Activated T-cell treated with anti-CD3 and anti-CD28 coated beads, Interleukin-2, amount 50 U/mL, for 48 hours (primary cell): Measurements from ENCODE around the gene AFAP1.
A peak's percentile ranks its signal among the peaks of the same experiment; 100 is the strongest.

ENCODE experiments used
- DNase-seq, 2 experiments: peaks; one replicate each; pipeline ENCODE4 v3.0.0-alpha.2; 2020

AFAP1 gene

DNA sequence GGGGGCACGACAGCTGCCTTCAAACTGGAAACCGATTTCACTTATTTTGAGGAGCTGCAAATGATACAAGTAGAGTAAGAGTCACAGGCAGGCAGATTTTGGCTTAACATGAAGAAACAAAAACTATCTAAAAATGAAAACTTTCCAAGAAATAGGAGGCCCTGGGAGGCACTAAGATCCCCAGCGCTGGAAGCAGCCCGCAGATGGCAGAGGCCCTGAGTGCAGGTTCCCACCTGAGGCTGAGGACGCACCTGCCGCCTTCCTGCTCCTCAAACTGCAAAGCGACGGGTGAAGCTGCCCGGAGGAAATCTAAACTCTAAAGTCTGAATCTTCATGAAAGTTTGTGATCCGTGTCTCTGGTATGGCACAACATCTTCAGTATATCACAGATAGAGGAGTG lies 138.7 kb downstream of the AFAP1 start:
- no peak for DNase-seq

DNA sequence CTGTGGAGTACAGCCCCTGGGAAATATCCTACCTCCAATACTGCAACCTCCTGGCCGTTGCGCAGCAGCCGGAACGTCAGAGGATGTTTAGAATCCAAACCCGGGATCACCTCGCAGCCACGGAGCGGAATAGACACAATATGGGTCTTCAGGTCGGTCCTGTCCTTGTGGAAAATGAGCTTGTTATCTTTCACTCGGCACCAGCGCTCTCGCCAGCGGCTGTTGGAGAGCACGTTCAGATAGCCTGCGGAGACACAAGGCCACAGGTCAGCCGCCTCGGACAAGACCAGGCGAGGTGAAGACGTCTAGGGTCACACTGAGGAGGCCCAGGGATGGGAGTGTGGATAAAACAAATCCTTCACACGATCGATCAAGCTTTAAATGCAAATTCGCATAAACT lies 139.3 kb downstream of the AFAP1 start:
- no peak for DNase-seq

- DNase-seq, result no peak
Measured at GRCh38 chr4:7799736-7800135, 139.9 kb downstream of the AFAP1 start.

GRCh38 chr4:7799306-7799705 lies 140.4 kb downstream of the AFAP1 start:
- DNase-seq, result no peak

DNA sequence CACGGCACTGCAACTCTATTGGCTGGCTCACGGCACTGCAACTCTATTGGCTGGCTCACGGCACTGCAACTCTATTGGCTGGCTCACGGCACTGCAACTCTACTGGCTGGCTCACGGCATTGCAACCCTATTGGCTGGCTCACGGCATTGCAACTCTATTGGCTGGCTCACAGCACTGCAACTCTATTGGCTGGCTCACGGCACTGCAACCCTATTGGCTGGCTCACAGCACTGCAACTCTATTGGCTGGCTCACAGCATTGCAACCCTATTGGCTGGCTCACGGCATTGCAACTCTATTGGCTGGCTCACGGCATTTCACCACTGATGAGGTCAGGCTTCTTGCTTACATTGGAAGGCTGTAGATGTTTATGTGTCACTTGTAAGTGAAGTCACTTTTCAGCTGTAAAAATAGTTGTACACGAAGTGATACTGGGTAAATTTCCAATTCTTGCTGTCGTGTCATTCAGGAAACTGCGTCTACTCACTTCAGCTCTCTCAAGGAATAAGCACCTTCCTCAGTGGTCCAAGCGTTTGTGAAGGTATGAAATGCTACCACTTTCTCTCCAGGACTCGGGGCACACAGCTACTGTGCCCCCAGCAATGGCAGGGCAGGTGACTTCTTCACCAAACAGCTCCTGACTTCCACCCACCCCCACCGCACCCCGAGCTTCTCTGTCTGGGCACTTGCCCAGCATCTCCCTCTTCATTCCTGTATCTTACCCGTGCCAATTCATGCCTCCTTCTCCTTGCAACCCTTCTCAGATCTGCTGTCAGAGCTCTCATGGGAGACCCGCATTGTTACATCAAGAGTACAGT lies 141.3 kb downstream of the AFAP1 start:
- peak in 1 of 2 experiments; percentile 37 for DNase-seq

DNA sequence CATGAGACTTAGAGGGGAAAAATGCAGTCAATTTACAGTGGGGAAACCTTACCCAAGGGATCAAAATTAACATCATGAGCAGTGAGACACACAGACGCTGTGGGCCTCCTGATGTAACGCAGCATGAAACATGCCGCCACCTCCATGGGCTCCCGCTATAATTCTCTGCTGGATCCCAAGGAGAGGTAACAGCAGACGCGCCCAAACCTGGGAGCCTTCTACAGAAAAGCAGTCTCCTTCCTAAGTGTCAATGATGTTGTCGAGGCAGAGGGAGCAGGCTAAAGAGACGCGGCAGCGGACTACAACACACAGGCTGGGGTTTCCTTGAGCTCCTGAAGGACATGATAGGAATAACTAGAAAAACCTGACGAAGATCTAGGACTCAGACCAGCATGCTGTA lies 142.3 kb downstream of the AFAP1 start:
- DNase-seq, result no peak

- no peak for DNase-seq
Measured at GRCh38 chr4:7795983-7796382, 143.7 kb downstream of the AFAP1 start.

- DNase-seq, result no peak
Measured at GRCh38 chr4:7793186-7793585, 146.5 kb downstream of the AFAP1 start.

DNA sequence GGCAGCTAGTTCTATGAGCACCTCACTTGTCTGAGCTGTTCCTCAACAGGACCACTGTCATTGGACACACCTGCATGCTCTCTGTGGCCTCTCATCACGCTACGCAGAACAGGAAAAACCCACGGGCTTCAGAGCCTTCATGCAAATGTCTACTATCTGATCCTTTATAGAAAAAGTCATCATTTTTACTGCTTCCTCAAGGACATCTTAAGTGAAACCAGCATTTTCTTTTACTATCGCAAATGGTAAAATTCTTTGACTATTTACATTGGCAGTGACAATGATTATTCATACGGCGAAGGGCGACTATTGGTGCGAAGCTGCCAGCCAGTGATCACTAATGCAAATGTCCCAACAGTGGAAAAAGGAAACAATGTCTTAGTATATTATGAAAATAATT lies 147.0 kb downstream of the AFAP1 start:
- no peak for DNase-seq

DNA sequence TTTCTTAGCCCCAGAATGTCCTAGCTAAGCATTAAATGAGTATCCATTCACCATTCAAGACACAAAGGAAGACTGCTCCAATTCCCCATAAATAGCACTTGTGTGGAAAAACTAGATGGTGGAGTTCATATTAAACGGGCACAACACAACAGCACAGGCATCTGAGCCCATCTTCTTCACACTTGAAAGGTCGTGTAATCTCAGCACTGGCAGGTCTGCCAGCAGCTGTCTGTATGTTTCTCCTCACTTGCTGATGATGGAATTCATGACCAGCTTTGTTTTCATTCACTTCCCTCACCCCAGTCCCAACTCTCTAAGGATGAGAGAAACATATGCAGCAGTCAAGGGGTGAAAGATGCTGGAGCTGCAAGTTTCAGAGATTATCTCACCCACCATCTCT lies 148.7 kb downstream of the AFAP1 start:
- no peak for DNase-seq

DNA sequence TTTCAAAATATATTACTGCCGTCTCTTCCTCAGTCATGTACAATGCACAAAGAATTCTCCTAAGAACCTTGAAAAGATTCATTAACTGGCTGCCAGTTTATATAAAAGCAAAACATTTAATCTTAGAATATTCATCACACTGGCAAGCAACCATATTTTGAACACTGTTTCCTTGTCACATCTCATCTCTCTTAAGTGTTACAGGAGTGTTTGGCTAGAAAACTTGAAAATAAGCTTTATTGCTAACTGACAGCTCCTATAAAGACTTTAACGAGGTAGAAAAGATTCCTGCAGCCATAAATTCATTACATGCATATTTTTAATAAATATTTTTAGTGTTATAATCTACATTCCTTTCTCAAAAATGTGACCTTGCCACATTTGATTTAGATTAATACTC lies 149.6 kb downstream of the AFAP1 start:
- DNase-seq, result no peak

- DNase-seq, result no peak
Measured at GRCh38 chr4:7788694-7789425, 150.8 kb downstream of the AFAP1 start.

DNA sequence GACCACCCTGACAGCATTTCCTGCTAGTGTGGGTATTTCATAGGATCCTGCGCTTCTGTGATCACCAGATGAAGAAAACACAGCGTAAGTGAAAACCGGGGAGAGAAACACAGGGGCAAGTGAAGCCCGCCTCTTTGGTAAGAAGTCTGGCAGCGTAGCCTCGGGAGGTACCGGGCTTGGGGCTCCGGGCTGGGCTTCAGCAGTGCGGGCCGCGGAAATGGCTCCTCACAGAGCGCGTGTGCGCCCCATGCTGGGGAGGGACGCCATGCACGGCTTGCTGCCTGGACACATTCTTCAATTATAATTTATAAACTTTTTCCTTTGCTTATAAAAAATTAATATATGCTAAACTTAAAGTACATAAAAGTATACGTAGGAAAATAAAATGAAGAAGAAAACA lies 151.5 kb downstream of the AFAP1 start:
- no peak for DNase-seq

DNA sequence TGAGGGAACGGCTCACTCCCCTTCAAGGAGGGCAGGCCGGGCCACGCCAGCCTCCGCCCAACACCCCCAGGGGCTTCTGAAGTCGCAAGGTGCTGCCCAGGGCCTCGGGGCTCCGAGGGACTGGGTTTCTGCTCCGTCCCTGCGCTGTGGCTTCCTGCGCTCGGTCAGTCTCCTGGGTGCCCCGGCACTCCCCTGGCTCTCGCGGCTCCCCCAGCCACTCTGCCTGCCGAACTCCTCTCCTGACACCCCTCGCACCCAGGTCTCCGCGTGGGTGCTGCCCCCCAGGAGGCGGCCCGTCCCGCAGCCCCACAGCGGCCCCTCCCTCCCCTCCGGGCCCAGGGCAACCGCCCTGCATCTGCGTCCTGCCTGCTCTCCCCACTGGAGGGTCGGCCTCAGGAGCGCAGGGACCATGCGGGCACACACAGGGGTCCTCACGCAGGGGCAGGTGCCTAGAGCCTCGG lies 151.9 kb downstream of the AFAP1 start:
- no peak for DNase-seq

DNA sequence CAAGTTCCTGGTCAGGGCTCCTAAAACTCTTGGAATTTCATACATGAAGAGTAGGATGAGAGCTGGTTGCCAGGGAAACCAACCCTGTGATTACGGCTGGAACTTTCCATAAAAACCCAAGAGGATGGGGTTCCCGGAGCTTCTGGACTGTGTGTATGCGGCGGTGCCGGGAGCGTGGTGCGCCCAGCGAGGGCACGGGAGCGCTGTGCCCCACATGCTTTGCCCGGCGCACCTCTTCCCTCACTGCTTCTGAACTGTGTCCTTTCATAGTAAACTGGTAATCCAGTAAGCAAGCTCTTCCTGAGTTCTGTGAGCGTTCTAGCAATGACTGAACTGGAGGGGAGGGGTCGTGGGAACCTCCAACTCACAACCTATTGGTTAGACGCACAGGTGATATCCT lies 152.6 kb downstream of the AFAP1 start:
- no peak for DNase-seq

DNA sequence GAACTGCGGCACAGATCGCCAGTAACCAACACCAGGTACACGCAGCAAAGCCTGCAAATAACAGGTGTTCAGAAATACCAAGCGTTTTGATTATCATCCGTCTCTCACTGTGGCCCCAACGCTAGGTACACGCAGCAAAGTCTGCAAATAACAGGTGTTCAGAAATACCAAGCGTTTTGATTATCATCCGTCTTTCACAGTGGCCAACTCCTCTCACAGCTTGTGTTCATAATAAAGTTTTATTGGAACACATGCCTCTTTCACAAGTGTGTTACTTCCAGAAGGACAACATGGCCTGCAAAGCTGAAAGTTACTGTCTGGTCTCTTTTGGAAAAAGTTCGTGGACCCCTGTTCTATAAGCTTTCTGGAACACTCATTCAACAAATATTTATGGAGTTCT lies 153.1 kb downstream of the AFAP1 start:
- no peak for DNase-seq

- no peak for DNase-seq
Measured at GRCh38 chr4:7786040-7786439, 153.6 kb downstream of the AFAP1 start.

- DNase-seq, result no peak
Measured at GRCh38 chr4:7785017-7785416, 154.6 kb downstream of the AFAP1 start.

DNA sequence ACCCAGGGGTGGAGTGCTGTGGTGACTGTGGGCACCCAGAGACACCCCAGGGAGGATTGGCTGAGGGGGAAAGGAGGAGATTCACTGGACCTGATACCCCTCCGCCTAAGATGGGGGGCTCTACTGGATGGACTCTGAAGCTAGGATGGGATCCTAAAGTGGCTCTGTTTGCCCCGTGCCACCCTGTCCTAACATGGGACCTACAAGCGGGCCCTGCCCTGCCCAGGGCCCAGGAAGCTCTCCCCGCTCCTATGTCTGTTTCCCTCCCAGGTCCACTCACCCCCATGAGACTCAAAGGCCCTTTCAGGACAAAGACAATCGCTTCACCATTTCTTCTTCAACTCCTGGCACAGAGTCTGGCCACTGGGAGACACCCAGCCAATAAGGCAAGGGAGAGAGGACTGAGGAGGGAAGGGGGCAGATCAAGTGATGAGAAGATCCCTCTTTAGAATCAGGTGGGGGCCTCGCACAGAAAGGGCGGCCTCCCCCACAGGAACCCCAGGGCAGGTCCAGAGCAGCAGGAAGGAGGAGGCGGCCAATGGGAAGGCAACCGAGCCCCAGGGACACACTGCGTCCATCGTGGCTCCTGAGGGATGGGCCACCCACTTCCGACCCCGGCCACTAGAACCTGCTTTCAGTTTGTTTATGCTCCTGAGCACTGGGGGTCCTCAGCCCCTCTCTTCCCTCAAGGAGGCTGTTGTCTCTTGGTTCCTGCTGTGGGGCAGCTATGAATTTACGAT lies 155.4 kb downstream of the AFAP1 start:
- DNase-seq, result no peak

GRCh38 chr4:7783541-7783940 lies 156.1 kb downstream of the AFAP1 start:
- DNase-seq, result no peak

GRCh38 chr4:7782783-7783182 lies 156.9 kb downstream of the AFAP1 start:
- no peak for DNase-seq

GRCh38 chr4:7781993-7782392 lies 157.7 kb downstream of the AFAP1 start:
- no peak for DNase-seq

DNA sequence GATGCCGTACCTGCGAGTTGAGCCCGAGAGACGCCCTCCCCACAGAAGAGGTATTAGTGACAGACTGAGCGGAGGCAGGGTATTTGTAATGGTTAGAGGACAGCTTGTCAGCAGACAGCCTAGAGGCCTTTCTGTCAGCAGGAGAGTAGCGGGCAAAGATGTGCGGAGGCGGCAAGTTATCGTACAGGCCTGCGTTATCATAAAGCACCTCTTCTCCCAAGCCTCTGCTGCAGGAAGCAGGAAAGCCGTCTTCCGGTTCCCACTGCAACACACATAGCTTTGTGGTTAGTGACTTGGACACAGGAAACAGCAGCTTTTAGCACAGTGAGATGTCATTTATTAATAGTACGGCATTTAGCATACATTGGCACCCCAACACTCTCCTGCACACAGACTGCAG lies 158.3 kb downstream of the AFAP1 start:
- DNase-seq, result peak in 1 of 2 experiments; percentile 50
